ENCODE measurements around the gene MS4A18.
"Not testable (repeated sequence)": the region's sequence is repeated elsewhere in the genome, so short reads cannot be mapped to it uniquely, and the experiment has no call there.

Gene MS4A18

DNA sequence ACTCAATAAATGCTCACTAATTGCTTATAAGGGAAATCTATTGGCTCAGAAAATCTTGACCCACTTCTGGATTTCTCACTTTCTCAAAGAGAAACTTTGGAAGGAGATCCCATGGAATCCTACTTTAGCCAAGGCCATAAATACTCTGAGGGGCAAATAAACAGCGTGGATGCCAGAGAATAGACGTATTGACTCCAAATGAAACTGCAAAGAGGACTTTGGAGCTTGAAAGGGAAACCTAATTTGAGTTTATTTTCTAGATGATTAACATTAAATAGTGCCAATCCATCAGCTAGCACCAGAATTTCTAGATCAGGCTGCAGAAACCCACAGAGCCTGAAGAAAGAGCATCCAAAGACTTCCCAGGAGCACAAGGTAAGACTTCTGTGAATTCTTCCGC, at the start of gene MS4A18:
Gene MS4A18 (plus strand): TSS at position 301 of the 400 bp plus-strand sequence.
- H3K4me3 ChIP-seq (ENCODE audit: low read length): no peak within 1 kb of the TSS
- TF ChIP-seq, protein P1, sequence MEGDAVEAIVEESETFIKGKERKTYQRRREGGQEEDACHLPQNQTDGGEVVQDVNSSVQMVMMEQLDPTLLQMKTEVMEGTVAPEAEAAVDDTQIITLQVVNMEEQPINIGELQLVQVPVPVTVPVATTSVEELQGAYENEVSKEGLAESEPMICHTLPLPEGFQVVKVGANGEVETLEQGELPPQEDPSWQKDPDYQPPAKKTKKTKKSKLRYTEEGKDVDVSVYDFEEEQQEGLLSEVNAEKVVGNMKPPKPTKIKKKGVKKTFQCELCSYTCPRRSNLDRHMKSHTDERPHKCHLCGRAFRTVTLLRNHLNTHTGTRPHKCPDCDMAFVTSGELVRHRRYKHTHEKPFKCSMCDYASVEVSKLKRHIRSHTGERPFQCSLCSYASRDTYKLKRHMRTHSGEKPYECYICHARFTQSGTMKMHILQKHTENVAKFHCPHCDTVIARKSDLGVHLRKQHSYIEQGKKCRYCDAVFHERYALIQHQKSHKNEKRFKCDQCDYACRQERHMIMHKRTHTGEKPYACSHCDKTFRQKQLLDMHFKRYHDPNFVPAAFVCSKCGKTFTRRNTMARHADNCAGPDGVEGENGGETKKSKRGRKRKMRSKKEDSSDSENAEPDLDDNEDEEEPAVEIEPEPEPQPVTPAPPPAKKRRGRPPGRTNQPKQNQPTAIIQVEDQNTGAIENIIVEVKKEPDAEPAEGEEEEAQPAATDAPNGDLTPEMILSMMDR (conservative IDR thresholded peaks at IDR 0.05; ENCODE audit: low read length): no peak
- DNase-seq (ENCODE audit: low read depth): no peak

DNA sequence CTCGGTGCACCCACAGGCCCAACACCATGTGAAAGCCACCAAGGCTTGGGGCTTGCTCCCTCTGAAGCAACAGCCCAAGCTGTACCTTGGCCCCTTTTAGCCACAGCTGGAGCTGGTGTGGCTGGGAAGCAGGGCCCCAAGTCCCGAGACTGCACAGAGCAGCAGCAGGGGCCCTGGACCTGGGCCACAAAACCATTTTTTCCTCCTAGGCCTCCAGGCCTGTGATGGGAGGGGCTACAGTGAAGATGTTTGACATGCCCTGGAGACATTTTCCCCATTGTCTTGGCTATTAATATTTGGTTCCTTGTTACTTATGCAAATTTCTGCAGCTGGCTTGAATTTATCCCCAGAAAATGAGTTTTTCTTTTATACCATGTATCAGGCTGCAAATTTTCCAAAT, 46.3 kb upstream of the MS4A18 start:
- not testable (repeated sequence) for H3K4me3 ChIP-seq (ENCODE audit: low read length)

DNA sequence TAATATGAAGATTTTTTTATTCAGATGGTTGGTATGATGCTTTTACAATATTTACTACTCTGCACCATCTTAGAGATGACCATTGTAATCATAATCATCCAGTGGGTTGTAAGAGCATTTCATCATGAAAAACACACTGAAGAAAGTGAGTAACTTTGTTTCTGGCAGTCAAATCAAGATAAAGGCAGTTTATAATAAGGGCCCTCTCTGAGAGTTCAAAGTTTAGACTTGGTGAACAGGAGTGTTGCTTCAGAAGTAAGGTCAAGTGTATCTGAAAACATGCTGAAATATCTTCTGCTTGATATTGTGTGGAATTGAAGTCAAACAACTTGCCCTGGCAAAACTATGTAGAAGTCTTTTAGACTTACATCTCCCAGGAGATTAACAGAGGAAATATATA, 44.6 kb upstream of the MS4A18 start:
- H3K4me3 ChIP-seq (ENCODE audit: low read length): no peak overlapping the region
- DNase-seq (ENCODE audit: low read depth): no peak
- TF ChIP-seq, protein P1 (conservative IDR thresholded peaks at IDR 0.05; ENCODE audit: low read length): no peak

More for the DNA sequence above, 46.3 kb upstream of the MS4A18 start:
- not testable (repeated sequence) for DNase-seq (ENCODE audit: low read depth)

DNA sequence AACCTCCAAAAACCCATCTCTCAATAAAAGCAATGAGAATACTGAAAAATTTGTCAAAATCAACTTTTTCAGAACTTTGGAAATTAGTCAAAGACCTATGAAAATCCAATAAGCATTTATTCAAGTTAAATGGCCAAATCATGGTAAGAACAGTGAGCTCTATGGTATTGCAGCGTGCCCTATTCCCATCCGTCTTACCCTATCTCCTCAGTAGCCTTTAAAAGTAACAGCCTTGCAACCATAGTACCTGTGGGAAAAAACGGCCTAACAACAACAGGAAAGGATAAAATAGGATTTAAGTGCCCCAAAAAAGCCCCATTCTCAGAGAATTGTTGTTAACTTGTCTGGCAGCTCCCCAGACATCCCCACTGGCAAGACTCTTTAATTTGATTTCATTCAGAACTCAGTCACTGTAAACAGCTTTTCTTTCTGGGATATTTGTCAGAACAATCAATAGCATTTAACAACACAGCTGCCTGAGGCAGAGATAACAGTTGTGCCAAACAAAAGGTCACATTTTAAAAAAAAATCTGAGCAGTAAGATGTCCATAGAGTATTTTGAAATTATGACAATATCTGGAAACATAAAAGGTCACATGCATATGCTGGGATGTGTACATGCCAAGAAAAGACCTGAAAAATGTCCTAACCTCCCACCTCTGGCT, 43.9 kb upstream of the MS4A18 start:
- DNase-seq (ENCODE audit: low read depth): no peak
- no peak overlapping the region for H3K4me3 ChIP-seq (ENCODE audit: low read length)
- TF ChIP-seq, protein P1 (conservative IDR thresholded peaks at IDR 0.05; ENCODE audit: low read length): no peak

DNA sequence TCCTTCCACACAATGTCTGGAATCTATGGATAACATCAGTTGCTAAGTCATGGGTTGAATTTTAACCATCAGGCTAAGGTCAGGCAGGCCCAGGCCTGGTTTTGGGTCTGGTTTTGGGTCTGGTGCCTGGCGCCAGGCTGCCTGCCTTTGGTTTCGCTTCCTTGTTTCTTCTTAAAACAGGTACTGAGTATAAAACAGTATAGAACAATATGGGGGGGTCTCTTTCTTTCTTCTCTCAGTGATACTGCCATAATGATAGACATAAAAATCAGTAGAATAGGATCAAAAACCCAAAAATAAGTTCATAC, 40.0 kb upstream of the MS4A18 start:
- H3K4me3 ChIP-seq (ENCODE audit: low read length); DNase-seq (ENCODE audit: low read depth): not testable (repeated sequence)

DNA sequence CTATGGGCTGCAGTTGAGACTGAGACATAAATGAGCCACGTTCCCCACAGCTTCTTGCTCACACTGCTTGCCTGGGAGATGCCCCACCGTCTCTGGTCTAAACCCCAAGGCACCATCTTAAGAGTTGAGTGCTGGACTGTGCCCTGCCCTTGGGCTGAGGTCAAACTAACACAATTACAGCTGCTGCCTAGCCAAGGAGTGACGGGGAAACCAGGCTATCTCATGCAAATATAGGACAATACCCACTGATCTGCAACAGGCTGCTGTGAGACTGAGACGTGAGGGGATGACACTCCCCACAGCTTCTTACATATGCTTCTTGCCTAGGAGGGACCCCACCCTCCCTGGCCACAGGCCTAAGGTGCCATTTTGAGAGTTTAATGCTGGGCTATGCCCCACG, 32.9 kb upstream of the MS4A18 start:
- TF ChIP-seq, protein P1 (conservative IDR thresholded peaks at IDR 0.05; ENCODE audit: low read length): no peak
- no peak for DNase-seq (ENCODE audit: low read depth)
- H3K4me3 ChIP-seq (ENCODE audit: low read length): no peak overlapping the region

DNA sequence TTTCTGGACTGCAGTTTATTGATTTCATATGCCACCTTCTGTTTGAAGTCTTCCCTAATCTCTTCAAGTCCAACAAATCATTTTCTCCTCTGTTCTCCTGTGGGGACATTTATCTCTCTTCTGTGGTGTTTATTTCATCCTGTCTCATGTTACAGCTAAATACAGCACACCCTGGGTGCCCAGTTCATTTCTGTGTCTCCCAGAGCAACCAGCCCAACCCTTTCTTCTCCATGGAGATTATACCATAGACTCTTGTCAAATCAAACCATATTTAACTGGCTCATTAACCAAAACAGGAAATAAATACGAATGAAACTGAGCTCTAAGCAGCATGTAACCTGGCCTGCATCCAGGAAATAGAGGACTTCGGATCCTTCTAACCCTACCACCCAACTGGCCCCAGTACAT, 25.2 kb upstream of the MS4A18 start, which contains the start of gene MS4A8:
Gene MS4A8 (plus strand): TSS at position 329 of the 408 bp plus-strand sequence. CDS start 1,249 bp downstream, outside the sequence.
- no peak within 1 kb of the TSS for H3K4me3 ChIP-seq (ENCODE audit: low read length)
- TF ChIP-seq, protein P1 (conservative IDR thresholded peaks at IDR 0.05; ENCODE audit: low read length): no peak
- no peak for DNase-seq (ENCODE audit: low read depth)

DNA sequence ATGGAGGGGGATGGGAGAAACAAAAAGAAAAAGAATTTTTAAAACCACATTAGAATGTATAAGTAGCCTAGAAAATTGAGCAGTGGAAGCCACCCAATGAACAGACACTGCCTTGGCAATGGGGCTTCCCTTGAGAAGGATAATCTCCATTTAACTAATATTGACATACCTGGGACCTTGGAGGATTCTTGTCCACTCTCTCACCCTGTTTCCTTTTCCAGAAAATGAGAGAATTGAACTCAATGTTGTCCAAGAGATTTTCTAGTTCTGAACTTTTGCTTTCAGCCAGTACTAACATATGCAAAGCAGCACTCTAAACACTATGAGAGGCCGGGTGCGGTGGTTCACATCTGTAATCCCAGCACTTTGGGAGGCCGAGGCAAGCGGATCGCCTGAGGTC, 24.6 kb upstream of the MS4A18 start:
- TF ChIP-seq, protein P1 (conservative IDR thresholded peaks at IDR 0.05; ENCODE audit: low read length): no peak
- DNase-seq (ENCODE audit: low read depth): no peak
- H3K4me3 ChIP-seq (ENCODE audit: low read length): no peak overlapping the region

Data from AG10803 (cell line).